Activated T-helper 9 cell treated with anti-CD3 and anti-CD28 coated beads, Interleukin-2, amount 50 U/mL, for 16 hours (primary cell): ENCODE results near the gene SCNM1.
"Not testable (repeated sequence)": the region's sequence is repeated elsewhere in the genome, so short reads cannot be mapped to it uniquely, and the experiment has no call there.

Experiments
- DNase-seq: peaks from one replicate; pipeline ENCODE4 v3.0.0-alpha.2; 2020; ENCODE audit warnings: low read depth

SCNM1 gene

DNA sequence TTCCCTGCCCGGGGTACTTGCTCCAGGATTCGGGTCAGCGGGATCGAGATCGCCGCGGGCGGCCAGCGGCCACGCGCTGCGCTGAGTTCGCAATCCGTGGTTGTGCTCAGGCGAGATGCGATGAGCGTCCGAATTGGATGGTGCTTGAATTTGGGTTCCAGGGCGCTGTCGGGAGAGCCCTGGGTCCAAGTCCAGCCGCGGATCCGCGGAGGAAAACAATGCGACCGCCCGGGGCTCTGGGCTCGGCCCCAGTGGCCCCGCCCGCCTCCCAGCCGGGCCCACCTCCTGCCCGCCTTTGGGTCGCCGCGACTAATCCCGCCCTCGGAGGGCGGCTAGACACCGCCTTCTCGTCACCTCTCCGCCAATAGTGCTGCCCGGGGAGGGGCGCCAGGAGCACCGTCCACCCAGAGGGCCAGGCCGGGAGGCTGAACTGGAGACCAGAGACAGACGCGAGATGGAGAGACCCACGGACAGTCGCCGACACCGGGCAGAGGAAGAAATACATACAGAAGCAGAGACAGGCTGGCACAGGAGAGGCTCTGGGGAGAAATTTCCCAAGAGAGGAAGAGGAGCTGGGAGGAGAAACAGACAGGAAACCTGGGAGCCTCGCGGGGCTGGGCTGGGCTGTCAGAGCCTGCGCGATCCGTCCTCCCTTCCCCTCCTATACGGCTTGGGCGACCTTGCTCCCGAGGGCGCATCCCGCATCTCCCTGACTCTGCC lies 19.4 kb upstream of the SCNM1 start, which contains the start of gene SEMA6C:
TSS of gene SEMA6C (minus strand) at position 220 of the 720 bp plus-strand sequence. CDS start 4,010 bp downstream, outside the sequence.
- DNase-seq, result peak; percentile 83

DNA sequence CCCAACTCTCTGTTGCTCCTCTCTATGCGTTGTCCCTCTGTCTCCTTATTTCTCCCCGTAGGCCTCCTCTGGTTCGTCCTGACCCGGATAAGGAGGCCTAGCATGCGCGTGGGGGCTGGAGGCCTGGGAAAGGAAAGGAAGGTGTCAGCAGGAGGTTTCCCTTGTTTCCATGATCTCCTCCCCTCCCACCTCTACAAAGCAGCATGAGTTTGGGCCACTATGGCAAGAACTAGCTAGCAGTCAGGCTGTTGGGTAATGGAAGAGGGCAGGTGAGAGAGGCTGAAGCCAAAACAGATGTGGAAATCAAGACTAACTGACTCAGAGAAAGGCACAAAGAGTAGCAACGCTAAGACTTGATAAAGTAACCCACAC lies 18.8 kb upstream of the SCNM1 start:
- DNase-seq, result no peak

DNA sequence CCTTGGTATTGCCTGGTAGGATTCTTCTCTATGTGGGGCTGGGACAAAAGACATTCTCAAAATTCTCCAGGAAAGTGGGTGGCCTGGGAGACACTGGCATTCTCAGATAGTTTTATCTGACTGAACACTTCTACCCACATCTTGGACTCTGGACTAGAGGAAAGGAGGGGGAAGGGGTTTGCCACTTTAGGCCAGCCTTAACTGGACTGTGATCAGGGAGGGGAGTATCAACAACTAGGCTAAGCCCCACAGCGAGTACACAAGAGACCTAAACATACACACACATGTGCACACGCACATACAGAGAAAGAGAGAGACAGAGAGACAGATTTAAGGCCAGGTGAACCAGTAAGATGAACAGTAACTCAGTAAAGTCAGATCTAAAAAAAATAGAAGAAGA lies 18.3 kb upstream of the SCNM1 start:
- no peak for DNase-seq

DNA sequence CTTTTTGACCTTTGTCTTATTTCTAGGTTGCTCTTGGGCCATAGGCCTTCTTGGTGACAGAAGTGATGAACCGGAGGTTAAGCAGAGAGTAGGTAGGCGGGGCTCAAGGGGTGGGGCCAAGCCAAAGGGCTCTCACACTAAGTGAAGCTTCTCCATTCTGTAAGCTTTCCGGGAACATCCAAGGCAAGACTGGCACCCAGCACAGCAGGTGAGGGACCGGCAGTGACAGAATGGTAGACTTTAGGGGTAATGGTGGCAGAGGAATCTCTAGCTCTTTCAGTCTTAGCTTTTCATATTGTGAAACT lies 9.5 kb upstream of the SCNM1 start, which contains the start of gene TNFAIP8L2:
TSS of gene TNFAIP8L2 (plus strand) at position 135 of the 305 bp plus-strand sequence. CDS start 2,049 bp downstream, outside the sequence.
- peak; percentile 57 for DNase-seq

DNA sequence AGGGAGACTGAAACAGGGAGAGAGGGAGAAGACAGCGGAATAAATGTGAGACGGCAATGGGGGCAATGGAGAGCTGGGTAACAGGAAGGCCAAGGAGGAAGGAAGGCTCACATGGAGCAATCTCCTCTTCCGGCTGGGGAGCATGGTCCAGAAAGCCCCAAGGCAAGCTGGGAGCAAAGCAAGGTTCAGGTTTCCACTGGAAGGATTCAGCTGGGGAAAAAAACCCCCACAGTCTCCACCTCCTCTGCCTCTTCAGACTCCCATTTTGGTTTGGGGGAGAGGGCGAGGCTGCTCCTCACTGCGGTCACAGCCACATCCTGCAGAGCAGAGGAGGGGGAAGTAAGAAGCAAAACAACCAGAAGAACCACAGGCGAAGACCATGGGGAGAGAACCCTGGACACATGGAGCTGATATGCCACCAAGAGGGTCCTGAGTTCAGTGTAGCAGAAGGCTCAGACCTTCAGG lies 8.8 kb upstream of the SCNM1 start:
- DNase-seq, result peak; percentile 31

DNA sequence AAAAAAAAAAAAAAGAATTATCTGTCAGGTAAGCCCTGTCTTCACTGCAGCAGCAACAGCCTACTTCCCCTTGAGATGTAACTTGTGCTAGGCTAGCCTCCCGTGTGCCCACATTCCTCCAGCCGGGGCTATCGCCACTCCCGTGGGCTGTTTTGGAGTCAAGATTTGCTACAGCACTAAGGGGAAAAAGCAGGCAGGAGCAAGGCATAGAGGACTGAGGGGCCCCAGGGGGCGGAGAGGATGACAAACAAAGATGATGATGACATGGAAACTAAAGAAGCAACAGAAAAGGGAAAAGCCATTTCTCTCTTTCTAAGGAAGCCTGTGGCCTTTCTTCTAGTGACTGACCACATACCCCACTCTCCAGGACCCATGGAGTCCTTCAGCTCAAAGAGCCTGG lies 7.6 kb upstream of the SCNM1 start:
- DNase-seq, result no peak

DNA sequence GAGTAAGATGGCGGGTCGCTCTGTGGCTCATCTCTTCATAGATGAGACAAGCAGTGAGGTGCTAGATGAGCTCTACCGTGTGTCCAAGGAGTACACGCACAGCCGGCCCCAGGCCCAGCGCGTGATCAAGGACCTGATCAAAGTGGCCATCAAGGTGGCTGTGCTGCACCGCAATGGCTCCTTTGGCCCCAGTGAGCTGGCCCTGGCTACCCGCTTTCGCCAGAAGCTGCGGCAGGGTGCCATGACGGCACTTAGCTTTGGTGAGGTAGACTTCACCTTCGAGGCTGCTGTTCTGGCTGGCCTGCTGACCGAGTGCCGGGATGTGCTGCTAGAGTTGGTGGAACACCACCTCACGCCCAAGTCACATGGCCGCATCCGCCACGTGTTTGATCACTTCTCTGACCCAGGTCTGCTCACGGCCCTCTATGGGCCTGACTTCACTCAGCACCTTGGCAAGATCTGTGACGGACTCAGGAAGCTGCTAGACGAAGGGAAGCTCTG lies 7.1 kb upstream of the SCNM1 start:
- no peak for DNase-seq

DNA sequence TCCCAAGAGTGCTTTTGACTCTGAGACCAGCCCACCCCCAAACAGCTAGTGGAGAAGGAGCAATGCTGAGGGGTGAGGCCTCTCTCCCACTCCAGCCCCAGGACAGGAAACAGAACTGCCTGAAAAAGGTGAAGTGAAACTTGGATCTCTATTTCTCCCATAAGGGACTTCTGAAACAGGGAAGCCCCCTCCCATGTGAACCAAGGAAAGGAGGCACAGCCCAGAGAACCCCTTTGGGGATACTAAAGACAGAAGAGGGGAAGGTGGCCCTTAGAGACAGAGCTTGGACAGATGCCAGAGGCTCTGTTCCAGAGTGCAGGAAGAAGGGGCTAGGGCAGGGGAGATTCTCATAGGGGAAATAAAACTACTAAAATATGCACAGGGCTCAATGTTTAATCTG lies 6.6 kb upstream of the SCNM1 start:
- DNase-seq, result no peak

DNA sequence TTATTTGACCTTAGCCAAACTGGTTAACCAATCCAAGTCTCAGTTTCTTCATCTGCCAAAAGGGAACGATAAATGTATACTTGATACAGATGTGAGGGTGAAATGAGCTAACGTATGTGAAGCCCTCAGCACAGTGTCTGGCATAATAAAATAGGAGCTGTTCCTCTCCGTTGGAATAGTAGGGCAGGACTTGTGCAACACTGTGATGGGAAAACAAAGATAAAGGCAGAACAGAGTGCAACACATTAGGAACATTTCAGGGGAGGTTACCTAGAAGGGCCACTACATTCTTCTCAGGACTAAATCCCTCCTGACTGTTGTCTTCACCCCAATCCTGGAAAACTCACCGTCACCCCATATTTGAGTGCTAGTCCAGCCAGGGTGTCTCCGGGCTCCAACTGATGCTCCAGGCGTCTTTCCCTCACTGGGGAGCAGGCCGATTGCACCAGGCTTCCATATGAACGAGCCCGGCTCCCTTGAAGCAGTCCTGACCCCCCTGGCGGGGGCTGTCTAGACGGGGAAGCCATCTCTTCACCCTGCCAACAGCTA lies 1.1 kb upstream of the SCNM1 start:
- DNase-seq, result no peak

DNA sequence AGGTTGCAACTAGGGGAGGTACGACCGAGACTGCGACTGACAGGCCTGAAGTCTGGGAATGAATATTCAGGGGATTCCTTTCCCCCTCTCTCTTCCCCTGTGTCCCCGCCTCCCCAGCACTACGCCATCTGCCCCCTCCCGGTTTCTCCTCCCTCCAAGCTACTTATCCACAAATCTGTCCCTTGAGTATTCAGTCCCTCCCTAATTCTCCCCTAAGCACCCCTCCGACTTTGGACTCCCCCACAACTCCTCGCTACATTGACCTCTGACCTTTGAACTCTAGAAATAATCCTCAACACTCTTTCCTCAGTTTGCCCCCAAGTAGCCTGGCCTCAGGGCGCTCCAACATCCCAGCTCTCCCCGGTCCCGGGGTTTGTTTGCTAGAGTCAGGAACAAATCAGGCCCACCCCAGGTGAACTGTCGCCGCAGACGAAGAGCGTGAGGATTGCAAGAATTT lies 635 bp upstream of the SCNM1 start:
- no peak for DNase-seq

DNA sequence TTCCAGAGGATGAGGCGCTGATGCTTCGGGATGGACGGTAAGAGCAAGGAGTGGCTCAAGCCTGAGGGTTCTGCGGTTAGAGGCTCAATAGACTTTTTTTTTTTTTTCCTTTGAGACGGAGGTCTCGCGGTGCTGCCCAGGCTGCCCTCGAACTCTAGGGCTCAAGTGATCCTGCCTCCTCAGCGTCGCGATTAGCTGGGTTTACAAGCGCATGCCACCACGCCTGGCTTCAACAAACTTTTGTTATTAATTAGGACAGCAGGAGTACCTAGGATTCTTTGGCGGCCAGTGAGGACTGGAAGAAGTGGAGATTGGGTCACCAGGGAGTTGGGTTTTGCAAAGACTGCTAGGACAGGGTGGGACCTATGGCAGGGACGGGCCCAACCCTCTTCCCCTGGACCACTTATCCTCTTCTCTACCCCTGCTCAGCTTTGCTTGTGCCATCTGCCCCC lies 587 bp downstream of the SCNM1 start:
- DNase-seq, result no peak

DNA sequence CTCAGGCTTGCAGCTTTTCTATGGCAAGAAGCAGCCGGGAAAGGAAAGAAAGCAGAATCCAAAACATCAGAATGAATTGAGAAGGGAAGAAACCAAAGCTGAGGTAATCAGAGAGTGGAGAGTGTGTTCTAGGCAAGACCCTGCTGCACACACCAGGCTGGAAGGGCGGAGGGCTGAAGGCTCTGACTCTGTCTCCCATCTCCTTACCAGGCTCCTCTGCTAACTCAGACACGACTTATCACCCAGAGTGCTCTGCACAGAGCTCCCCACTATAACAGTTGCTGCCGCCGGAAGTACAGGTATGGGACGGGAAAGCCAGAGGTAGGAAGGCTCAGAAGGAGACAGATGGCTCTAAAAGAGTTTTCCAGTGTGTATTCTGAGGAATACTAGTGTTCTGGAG lies 1.2 kb downstream of the SCNM1 start:
- no peak for DNase-seq

DNA sequence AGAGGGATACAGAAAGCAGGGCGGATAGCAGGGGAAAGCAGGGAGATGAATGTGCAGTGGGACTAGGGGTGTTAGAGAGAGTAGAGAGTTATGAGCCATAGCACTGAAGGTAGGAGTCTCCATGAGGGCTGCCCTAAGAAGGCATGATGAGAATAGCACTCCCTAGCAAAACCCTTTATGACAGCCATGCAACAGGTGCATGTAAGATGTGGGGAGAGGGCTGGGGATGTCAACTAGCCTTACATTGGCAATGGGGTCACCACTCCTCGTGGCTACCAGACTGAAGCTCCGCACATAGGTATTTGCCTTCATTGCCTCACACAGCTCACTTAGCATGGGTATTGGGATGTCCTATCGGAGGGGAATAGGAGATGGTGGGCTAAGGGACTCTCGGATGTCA lies 5.2 kb downstream of the SCNM1 start:
- no peak for DNase-seq

DNA sequence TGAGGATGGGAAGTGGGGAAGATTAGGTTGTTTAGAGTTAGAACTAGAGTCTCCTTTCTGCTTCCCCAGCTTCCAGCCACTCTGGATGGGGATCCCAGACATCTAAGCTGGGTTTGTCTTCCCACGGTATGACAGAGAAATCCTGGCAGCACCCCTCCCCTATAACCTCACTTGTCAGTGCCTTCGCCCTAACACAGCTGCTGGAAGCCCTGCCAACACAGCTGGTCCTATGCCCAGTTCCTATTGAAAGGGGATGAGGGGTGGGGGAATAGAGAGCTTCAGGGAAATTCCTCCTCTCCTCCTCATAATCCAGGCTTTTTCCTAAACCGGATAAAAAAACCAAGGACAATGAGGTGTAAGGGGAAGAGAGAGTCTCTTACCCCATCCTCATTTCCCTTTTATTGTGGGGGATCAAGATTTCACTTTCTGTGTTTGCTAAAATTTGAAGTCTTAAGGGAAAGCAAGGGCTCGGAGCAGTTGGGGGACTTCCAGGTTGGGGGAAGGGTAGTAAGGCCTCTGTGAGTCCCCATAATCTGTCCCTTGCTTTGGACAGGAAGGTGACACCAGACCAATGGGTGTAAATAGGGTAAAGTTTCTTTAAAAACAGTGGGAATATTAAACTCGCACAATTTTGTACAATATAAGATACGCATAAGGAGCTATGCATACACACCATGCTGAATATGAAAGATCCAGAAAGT lies 9.2 kb downstream of the SCNM1 start:
- DNase-seq, result no peak

DNA sequence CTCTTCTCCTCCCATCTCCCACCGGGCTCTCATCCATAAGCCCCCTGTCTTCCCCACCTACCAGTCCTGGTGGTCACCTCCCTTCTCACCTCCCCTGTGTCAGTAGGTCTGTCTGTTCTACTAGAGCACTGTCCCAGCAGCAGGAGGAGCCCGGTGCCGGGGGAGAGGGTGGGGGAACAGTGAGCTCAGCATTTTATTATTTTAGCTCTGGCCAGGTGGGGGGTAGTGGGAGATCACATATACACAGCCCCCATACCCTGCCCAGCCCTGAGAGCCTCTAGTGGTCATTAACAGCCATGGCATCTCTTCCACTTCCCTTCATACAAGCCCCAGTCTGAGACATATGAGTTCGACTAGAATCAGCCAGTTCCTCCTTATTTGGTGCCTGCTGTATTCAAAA lies 9.9 kb downstream of the SCNM1 start, which contains the start of gene TMOD4:
TSS of gene TMOD4 (minus strand) at position 119 of the 400 bp plus-strand sequence. CDS start 1,106 bp downstream, outside the sequence.
- DNase-seq, result no peak

DNA sequence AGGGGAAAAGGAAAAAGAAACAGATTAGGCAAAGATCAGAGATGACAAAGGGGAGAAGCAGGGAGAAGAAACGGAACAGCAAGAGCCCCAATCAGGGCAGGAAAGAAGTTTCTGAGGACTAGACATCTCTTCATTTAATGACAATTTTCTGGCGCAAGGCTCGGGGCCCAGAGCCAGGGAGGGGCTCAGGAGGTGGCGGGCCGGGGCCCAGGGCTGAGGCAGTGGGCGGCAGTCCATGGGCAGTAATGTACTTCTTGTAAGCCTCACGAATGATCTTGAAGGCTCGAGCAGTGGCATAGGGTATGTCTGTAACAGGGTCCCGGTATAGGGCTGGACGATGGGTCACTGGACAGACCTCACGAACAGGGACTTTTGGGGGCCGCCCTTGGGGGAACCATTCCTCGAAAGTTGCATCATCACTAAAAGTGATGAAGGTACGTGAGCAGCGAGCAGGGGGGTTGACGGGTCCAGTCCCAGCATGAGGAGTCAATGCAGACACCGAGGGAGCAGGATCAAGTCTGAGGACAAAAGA lies 10.6 kb downstream of the SCNM1 start:
- no peak for DNase-seq

DNA sequence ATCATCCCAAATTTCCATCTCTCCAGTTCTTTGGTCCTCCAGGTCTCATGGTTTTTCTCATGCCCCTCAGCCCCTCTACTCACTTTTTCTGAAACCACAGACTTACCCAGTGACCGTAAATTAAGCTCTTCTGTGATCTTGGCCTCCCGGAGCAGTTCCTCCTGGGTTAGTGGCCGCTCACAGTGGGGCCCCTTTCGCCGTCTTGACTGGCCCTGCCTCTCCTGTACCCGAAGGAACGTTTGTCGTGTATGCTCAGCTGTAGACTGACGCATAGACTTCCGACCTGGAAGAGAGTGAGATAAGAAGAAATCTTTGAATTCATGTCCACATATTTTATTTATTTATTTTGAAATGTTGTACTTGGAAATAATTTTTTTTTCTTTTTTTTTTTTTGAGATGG lies 18.3 kb downstream of the SCNM1 start:
- DNase-seq, result no peak

DNA sequence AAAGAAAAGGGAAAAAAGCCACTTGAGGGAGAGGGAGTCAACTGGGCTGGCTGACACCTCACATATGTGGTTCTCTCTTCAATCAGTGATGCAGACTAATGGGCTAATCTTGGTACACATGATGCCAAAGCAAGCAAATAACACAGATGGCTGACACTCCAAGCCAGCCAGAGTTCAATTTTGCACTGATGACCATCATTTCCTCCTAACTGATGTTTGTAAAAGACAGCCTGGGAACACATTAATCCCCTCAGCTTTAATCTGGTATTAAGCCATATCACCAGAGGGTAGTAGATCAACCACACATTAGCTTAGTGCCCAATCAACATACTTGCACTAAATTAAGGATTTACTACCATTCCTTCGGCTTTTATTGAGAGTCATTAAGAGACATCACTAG lies 21.3 kb downstream of the SCNM1 start:
- DNase-seq, result no peak

DNA sequence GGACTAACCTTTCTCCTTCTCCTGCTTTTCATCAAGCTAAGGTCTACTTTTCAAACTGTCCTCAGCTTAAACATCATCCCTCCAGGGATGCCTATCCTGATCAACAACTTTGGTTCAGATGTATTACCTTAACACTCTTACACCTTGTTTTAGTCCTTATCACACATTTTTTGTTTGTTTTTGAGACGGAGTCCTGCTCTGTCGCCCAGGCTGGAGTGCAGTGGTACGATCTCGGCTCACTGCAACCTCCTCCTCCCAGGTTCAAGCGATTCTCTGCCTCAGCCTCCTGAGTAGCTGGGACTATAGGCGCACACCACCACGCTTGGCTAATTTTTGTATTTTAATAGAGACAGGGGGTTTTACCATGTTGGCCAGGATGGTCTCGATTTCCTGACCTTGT lies 22.7 kb downstream of the SCNM1 start:
- not testable (repeated sequence) for DNase-seq

DNA sequence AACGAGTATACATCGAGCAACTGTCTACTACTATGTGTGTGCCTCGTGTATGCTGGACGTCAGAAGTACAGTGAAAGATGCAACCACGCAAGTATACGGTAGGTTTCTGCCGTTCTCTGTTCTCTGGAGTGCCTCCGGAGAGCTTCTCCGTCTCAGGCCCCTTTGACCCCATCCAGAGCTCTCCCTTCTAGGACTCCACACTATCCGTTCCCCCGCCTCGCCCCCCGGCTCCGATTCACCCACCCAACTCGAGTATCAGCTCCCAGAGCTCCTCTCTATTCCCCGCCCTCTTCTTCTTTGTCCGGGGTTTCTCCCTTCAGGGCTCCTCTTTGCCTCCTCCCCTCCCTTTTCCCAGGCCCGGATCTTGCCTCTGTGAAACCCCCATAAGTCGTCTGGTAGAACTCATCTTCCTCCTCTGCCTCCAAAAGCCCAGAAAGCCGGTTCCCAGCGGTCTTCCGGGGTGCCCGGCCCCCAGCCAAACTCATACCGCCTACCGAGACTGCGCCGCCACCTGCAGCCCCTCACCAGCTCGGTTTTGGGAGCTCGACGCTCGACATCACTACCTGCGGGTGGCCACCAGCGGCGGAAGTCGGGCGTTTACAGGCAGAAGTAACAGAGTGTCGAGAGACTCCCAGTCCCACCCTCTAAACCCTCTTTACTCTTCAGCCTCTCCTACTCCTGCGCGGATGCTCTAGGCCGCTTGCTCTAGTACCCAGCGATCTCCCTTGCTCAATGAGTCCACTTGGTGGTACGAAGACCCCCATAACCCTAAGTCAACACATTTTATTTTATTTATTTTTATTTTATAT lies 23.9 kb downstream of the SCNM1 start, which contains the start of gene VPS72:
TSS of gene VPS72 (minus strand) at position 561 of the 809 bp plus-strand sequence. CDS start at position 485, 76 bp downstream.
- peak; percentile 76 for DNase-seq

DNA sequence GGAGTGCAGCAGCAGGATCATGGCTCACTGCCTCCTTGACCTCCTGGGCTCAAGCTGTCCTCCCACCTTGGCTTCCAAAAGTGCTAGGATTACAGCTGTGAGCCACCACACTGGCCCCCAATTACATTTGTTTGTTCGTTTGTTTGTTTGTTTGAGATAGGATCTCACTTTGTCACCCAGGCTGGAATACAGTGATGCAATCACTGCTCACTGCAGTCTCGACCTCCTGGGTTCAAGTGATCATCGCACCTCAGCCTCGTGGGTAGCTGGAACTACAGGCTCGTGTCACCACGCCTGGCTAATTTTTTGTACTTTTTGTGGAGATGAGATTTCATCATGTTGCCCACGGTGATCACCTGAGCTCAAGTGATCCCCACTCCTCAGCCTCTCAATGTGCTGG lies 26.1 kb downstream of the SCNM1 start:
- no peak for DNase-seq

DNA sequence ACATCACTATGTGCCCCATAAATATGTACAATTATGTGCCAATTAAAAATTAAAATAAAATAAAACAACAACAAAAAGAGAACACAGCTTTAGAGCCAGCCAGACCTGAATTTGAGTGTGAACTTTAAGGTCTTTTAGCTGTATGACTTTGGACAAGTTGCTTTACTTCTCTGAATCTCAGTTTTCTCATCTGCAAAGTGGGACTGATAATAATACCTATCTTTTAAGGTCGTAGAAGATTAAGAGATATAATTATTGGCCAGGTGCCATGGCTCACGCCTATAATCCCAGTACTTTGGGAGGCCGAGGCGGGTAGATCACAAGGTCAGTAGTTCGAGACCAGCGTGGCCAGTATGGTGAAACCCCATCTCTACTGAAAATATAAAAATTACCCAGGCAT lies 27.4 kb downstream of the SCNM1 start:
- no peak for DNase-seq
